Right lobe of liver (tissue), 6 donors: ENCODE data around the gene RPS6KC1. TPM values are rescaled to one million over a fixed set of nuclear protein-coding genes. Genes with fewer than 3 reads are reported as not detected.
"Not testable (repeated sequence)": the region's sequence is repeated elsewhere in the genome, so short reads cannot be mapped to it uniquely, and the experiment has no call there.

Experiments
- ATAC-seq, 4 donors: fragments of 200-7000 bp; cut with Tn5 transposase; one replicate each; pipeline ENCODE4 v1.9.1; 2020; ENCODE audit warnings: mild to moderate bottlenecking in 4 of 4, moderate library complexity in 4 of 4
- DNase-seq, 3 donors: peaks; one replicate each; pipeline ENCODE4 v3.0.0-alpha.2; 2020
- H3K27ac ChIP-seq, 3 donors: fragments of 200-600 bp; one replicate each; pipeline ENCODE4 v1.8.0; 2022
- H3K27me3 ChIP-seq, 2 donors: fragments of 200-600 bp; one replicate each; pipeline ENCODE4 v1.8.0; 2022
- H3K36me3 ChIP-seq, 4 donors: fragments of 200-600 bp; sonication (generic) in 1 of 4; one replicate each; pipeline versions ENCODE4 v1.5.1 to v1.8.0; 2017 to 2022; ENCODE audit warnings: control low read depth in 1 of 4
- H3K4me1 ChIP-seq, 4 donors: fragments of 200-600 bp; sonication (generic) in 1 of 4; one replicate each; pipeline versions ENCODE4 v1.5.1 to v1.8.0; 2017 to 2022; ENCODE audit warnings: control low read depth in 1 of 4
- H3K4me3 ChIP-seq, 3 donors: fragments of 200-600 bp; one replicate each; pipeline ENCODE4 v1.8.0; 2022
- H3K9me3 ChIP-seq, 4 donors: fragments of 200-600 bp; sonication (generic) in 1 of 4; one replicate each; pipeline versions ENCODE4 v1.5.1 to v1.8.0; 2017 to 2022; ENCODE audit warnings: control low read depth in 1 of 4
- POLR2A ChIP-seq: fragments of 450-650 bp; IDR thresholded peaks from one replicate; pipeline ENCODE4 v1.6.1; 2017; ENCODE audit warnings: antibody characterized with exemption, mild to moderate bottlenecking
- WGBS: methylation state at CpG from one replicate; pipeline ENCODE4 v1.1.6; 2018; ENCODE audit warnings: low coverage, low lambda C conversion rate; ENCODE audit not compliant: insufficient coverage; ENCODE audit errors: missing lambda C conversion rate; 5-methylcytosine and 5-hydroxymethylcytosine counted together
- intact Hi-C, 2 donors: fragments of 100-400 bp; cut with DNase I; formaldehyde crosslinking; loops; one replicate each; pipeline versions ENCODE4 v1.11.2 to v1.14.1; 2022
- total RNA-seq, 6 experiments: library from RNA; depleted of rRNA in 2 of 6; stranded (reverse); fragments of >200 nt in 2 of 6; fragmentation: NEBNext Ultra II Directional in 3 of 6; extraction: Animal tissue kit (Norgen Biotek cat#: 25700) in 3 of 6; gene quantifications; one replicate each; pipeline versions ENCODE4 v1.1.0 to v1.2.4, GENCODE V29; 2016 to 2023
- TF ChIP-seq, protein P1 (sequence below), 4 donors: fragments of 200-600 bp in 3 of 4; fragments of 450-650 bp in 1 of 4; IDR thresholded peaks; one replicate each; pipeline versions ENCODE4 v1.5.1 to v1.8.0; 2016 to 2022; ENCODE audit warnings: antibody characterized with exemption in 4 of 4, mild to moderate bottlenecking in 2 of 4
- donor health status: DM: no; HTN: yes; CAD: no.
- donor health status: DM: no; HTN: no; CAD: no.
- donor health status: DM: no; HTN: no; CAD: no.
- donor health status: DM: no; HTN: yes; CAD: no.
- donor health status: DM: no; HTN: yes; CAD: no.

Gene RPS6KC1
- total RNA-seq, 6 experiments from 2014 or later = 7.7 to 9.1 (median 8.4) TPM

DNA sequence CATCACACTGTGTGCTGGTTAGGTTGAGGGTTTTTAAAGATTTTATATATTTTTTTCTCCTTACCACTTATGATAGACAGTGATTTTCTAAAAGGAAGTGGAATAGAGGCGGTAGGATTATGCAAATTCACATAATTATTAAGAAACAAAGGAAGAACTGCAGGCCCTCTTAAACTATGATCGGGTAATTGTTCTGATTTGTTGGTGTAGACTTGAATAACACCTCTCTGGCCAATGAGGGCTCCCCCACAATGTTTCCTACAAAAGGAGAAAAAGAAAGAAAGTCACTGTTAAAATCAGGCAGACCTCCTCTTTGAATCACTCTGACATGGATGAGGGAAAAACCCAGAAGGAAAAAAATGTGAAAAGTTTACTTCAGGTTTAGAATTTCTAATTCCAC lies 241.6 kb downstream of the RPS6KC1 start:
- DNase-seq = no peak
- no peak for TF ChIP-seq POLR2A
- TF ChIP-seq, protein P1, sequence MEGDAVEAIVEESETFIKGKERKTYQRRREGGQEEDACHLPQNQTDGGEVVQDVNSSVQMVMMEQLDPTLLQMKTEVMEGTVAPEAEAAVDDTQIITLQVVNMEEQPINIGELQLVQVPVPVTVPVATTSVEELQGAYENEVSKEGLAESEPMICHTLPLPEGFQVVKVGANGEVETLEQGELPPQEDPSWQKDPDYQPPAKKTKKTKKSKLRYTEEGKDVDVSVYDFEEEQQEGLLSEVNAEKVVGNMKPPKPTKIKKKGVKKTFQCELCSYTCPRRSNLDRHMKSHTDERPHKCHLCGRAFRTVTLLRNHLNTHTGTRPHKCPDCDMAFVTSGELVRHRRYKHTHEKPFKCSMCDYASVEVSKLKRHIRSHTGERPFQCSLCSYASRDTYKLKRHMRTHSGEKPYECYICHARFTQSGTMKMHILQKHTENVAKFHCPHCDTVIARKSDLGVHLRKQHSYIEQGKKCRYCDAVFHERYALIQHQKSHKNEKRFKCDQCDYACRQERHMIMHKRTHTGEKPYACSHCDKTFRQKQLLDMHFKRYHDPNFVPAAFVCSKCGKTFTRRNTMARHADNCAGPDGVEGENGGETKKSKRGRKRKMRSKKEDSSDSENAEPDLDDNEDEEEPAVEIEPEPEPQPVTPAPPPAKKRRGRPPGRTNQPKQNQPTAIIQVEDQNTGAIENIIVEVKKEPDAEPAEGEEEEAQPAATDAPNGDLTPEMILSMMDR (IDR thresholded peaks at IDR 0.05) = no peak
- 85% methylated on average over 2 of the region's 2 CpGs for WGBS
- H3K36me3 ChIP-seq = no peaks in the 10 kb centered on the region
- H3K27me3 ChIP-seq = no peaks in the 10 kb centered on the region
- peaks cover 0 to 4% (median 0%) of the 10 kb centered on the region in 4 donors for H3K9me3 ChIP-seq
- intact Hi-C loops = no loop called here
- H3K4me1 ChIP-seq = no peaks in the 10 kb centered on the region
- no peak for ATAC-seq
- no peak overlapping the region for H3K4me3 ChIP-seq
- H3K27ac ChIP-seq = no peak overlapping the region

- Histone ChIP-seq H3K4me1 (no peaks in the 10 kb centered on the region), H3K36me3 (no peaks in the 10 kb centered on the region), H3K4me3 (no peak overlapping the region), H3K27me3 (no peaks in the 10 kb centered on the region), H3K27ac (no peak overlapping the region), H3K9me3 (peaks cover 0 to 4% (median 0%) of the 10 kb centered on the region in 4 donors)
- TF ChIP-seq POLR2A = no peak
- TF ChIP-seq, protein P1 (IDR thresholded peaks at IDR 0.05) = no peak
- intact Hi-C loops = no loop called here
- 67% methylated on average over 1 of the region's 1 CpG for WGBS
- DNase-seq (no peak), ATAC-seq (no peak)
These were observed 244.8 kb downstream of the RPS6KC1 start for GRCh38 chr1:213295860-213296259.

DNA sequence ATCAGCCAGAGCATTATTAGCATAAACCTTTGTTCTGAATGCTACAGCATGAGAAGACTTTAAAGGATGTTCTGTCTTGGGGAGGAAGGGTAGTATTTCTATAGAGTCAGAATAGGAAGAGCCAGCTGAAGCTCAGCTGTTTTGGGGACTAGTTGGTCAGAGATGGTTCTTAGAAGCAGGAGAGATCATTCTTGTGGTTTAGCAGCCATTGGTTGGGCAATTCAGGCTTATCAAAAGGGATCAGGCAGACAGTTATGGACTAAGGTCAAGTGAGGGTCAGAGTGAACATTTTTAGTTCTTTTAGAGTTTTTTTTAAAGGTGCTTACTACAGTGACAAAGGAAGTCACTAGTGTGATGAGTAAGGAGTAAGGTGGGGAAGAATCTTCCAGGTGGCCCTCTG lies 245.5 kb downstream of the RPS6KC1 start:
- no peak overlapping the region for H3K27ac ChIP-seq
- intact Hi-C loops = no loop called here
- H3K27me3 ChIP-seq = no peaks in the 10 kb centered on the region
- TF ChIP-seq, protein P1 (IDR thresholded peaks at IDR 0.05) = no peak
- H3K4me3 ChIP-seq = no peak overlapping the region
- ATAC-seq (no peak), DNase-seq (no peak)
- no peaks in the 10 kb centered on the region for H3K4me1 ChIP-seq
- no peaks in the 10 kb centered on the region for H3K36me3 ChIP-seq
- peaks cover 0 to 4% (median 0%) of the 10 kb centered on the region in 4 donors for H3K9me3 ChIP-seq

DNA sequence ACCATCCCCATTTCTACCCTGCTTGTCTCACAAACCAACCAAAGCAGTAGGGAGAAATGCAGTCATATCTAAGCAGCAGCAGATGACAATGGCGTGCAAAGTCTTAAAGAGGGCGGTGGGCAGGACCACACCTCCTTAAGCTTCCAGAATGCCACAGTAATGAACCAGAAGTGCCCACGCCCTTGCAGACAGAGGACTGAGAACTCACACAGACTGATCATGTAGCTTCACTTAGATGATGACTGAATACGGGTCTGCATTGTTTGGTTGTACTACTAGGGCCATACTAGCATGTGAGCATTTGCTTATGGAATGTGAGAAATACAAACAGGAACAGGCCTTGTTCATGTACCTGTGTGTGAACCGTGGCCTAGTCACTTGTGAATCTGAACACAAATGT lies 246.0 kb downstream of the RPS6KC1 start:
- no peak for DNase-seq
- no peaks in the 10 kb centered on the region for H3K4me1 ChIP-seq
- no peak overlapping the region for H3K4me3 ChIP-seq
- TF ChIP-seq, protein P1 (IDR thresholded peaks at IDR 0.05) = no peak
- TF ChIP-seq POLR2A = no peak
- no peak overlapping the region for H3K27ac ChIP-seq
- no peaks in the 10 kb centered on the region for H3K27me3 ChIP-seq
- no peaks in the 10 kb centered on the region for H3K36me3 ChIP-seq
- intact Hi-C loops = no loop called here
- ATAC-seq = no peak
- 86% methylated on average over 2 of the region's 5 CpGs for WGBS
- H3K9me3 ChIP-seq = peaks cover 0 to 4% (median 0%) of the 10 kb centered on the region in 4 donors

DNA sequence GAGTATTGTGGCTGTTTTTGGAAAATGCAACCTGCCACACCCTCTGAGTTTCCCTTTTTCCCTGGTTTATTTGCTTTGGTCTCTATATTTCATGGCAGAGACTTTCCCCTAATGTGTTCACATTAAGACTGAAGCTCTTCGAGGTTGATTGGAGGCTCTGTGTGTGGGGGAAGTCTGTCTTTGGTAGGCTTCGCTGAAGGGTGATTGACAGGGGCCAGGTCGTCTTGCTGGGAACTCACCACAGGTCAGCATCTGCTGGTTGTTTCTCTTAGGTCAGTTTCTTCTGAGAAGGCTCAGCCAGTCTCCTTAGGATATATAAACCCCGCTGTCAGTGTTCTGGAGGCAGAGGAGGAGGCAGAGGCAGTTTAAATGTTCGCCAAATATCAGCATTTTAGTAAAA lies 249.4 kb downstream of the RPS6KC1 start:
- no peak for ATAC-seq
- 64% methylated on average over 3 of the region's 5 CpGs for WGBS
- H3K27ac ChIP-seq = no peak overlapping the region
- intact Hi-C loops = no loop called here
- H3K27me3 ChIP-seq = no peaks in the 10 kb centered on the region
- H3K4me1 ChIP-seq = no peaks in the 10 kb centered on the region
- DNase-seq = no peak
- no peaks in the 10 kb centered on the region for H3K36me3 ChIP-seq
- peaks cover 0 to 4% (median 0%) of the 10 kb centered on the region in 4 donors for H3K9me3 ChIP-seq
- no peak overlapping the region for H3K4me3 ChIP-seq
- TF ChIP-seq, protein P1 (IDR thresholded peaks at IDR 0.05) = no peak

GRCh38 chr1:213301524-213301923 lies 250.5 kb downstream of the RPS6KC1 start:
- 93% methylated on average over 2 of the region's 3 CpGs for whole genome bisulfite sequencing
- H3K27ac ChIP-seq, H3K4me3 ChIP-seq, H3K9me3 ChIP-seq, H3K27me3 ChIP-seq, ATAC-seq, H3K36me3 ChIP-seq, intact Hi-C loops, DNase-seq, H3K4me1 ChIP-seq: not testable (repeated sequence)
